MCF 10A (cell line): ENCODE results near the gene SH3BP5. TPM values are rescaled to one million over a fixed set of nuclear protein-coding genes. Genes with fewer than 3 reads are reported as not detected.

Experiments used
- BruUV-seq: library from RNA; stranded (reverse); fragments of 400-500 nt; replicated peaks from 2 replicates; lab custom pipeline; 2021; lab: Mats Ljungman, UMichigan
- CTCF ChIA-PET: fragments of 300-600 bp; sonication (Branson Sonifier 250); formaldehyde crosslinking; extraction: SDS; loops from one replicate; lab custom pipeline; 2021; ENCODE audit warnings: antibody characterized with exemption, inconsistent platforms; lab: Yijun Ruan, JAX
- POLR2A ChIA-PET: fragments of 300-600, 350-650 bp; sonication (Branson Sonifier 250); formaldehyde crosslinking; extraction: SDS; loops from one replicate; lab custom pipeline; 2020; ENCODE audit warnings: antibody characterized with exemption, inconsistent platforms; lab: Yijun Ruan, JAX
- DNase-seq: peaks from one replicate; pipeline ENCODE4 v3.0.0-alpha.2; 2018; ENCODE audit not compliant: unreplicated experiment
- H3K27ac Mint-ChIP-seq: one replicate; pipeline ENCODE4 v1.8.0; 2022; ENCODE audit warnings: mild to moderate bottlenecking, low read depth, mixed read lengths; ENCODE audit not compliant: unreplicated experiment
- H3K27me3 Mint-ChIP-seq: one replicate; pipeline ENCODE4 v1.8.0; 2022; ENCODE audit warnings: mixed read lengths; ENCODE audit not compliant: insufficient read depth, unreplicated experiment
- H3K36me3 Mint-ChIP-seq: one replicate; pipeline ENCODE4 v1.8.0; 2022; ENCODE audit warnings: mild to moderate bottlenecking, moderate library complexity, mixed read lengths; ENCODE audit not compliant: insufficient read depth, unreplicated experiment
- H3K4me1 Mint-ChIP-seq: one replicate; pipeline ENCODE4 v1.8.0; 2022; ENCODE audit warnings: mixed read lengths; ENCODE audit not compliant: insufficient read depth, unreplicated experiment
- H3K4me3 Mint-ChIP-seq: one replicate; pipeline ENCODE4 v1.8.0; 2022; ENCODE audit warnings: mild to moderate bottlenecking, moderate library complexity, mixed read lengths; ENCODE audit not compliant: unreplicated experiment
- H3K9me3 Mint-ChIP-seq: one replicate; pipeline ENCODE4 v1.8.0; 2022; ENCODE audit warnings: mixed read lengths; ENCODE audit not compliant: unreplicated experiment
- CTCF ChIP-seq: fragments of 200-600 bp; IDR thresholded peaks from one replicate; pipeline ENCODE4 v1.8.0; 2022; ENCODE audit warnings: antibody characterized with exemption, mild to moderate bottlenecking; ENCODE audit not compliant: unreplicated experiment
- intact Hi-C: fragments of 100-400 bp; cut with micrococcal nuclease; formaldehyde crosslinking; loops from 2 replicates; pipeline ENCODE4 v1.14.1; 2022
- total RNA-seq: library from RNA; stranded (reverse); gene quantifications from 2 replicates; pipeline ENCODE4 v1.2.3, GENCODE V29; 2022

SH3BP5 gene
- total RNA-seq, 1 experiment from 2014 or later: 8.8 TPM

GRCh38 chr3:15331606-15332404 lies 581 bp downstream of the SH3BP5 start:
- BruUV-seq: no TSS peak
- H3K4me3 Mint-ChIP-seq: peak overlapping the region; percentile 89
- peak; percentile 29 for DNase-seq
- intact Hi-C loops: loop anchor here (1.0 kb wide), 2 partner anchors 46 to 64 kb away; no protein-coding TSS in a partner anchor
- CTCF ChIA-PET: interaction anchor here (0.5 to 7.6 kb wide), 25 partner anchors 11 to 652 kb away, joined by 3 to 104 read pairs (median 3); no protein-coding TSS in a partner anchor
- peak overlapping the region; percentile 75 for H3K27ac Mint-ChIP-seq
- H3K4me1 Mint-ChIP-seq: no peaks in the 10 kb centered on the region
- POLR2A ChIA-PET: interaction anchor here (0.6 to 6.0 kb wide), 14 partner anchors 11 to 1153 kb away, joined by 3 to 74 read pairs (median 4); partner anchors contain the start of genes LSM3 and XPC
- peaks cover 5% of the 10 kb centered on the region for H3K36me3 Mint-ChIP-seq
- no peak for TF ChIP-seq CTCF
- no peaks in the 10 kb centered on the region for H3K27me3 Mint-ChIP-seq
- H3K9me3 Mint-ChIP-seq: no peaks in the 10 kb centered on the region

GRCh38 chr3:15331072-15331605 lies 1.2 kb downstream of the SH3BP5 start:
- H3K27ac Mint-ChIP-seq: peak overlapping the region; percentile 75
- peak overlapping the region; percentile 89 for H3K4me3 Mint-ChIP-seq
- H3K36me3 Mint-ChIP-seq: no peaks in the 10 kb centered on the region
- no peaks in the 10 kb centered on the region for H3K9me3 Mint-ChIP-seq
- BruUV-seq: no TSS peak
- no peaks in the 10 kb centered on the region for H3K4me1 Mint-ChIP-seq
- no peaks in the 10 kb centered on the region for H3K27me3 Mint-ChIP-seq
- CTCF ChIA-PET: interaction anchor here (0.5 to 7.6 kb wide), 9 partner anchors 10 to 503 kb away, joined by 3 to 104 read pairs (median 3); no protein-coding TSS in a partner anchor
- POLR2A ChIA-PET: interaction anchor here (0.6 to 6.0 kb wide), 8 partner anchors 11 to 121 kb away, joined by 3 to 74 read pairs (median 6); no protein-coding TSS in a partner anchor
- intact Hi-C loops: no loop called here
- DNase-seq: no peak
- no peak for TF ChIP-seq CTCF

- POLR2A ChIA-PET: interaction anchor here (0.6 to 6.0 kb wide), 9 partner anchors 10 to 503 kb away, joined by 3 to 74 read pairs (median 3); no protein-coding TSS in a partner anchor
- DNase-seq: peak; percentile 15
Measured at GRCh38 chr3:15330031-15330596, 2.3 kb downstream of the SH3BP5 start.

More at GRCh38 chr3:15330031-15330596, 2.3 kb downstream of the SH3BP5 start:
- no peak overlapping the region for H3K4me3 Mint-ChIP-seq
- no peaks in the 10 kb centered on the region for H3K36me3 Mint-ChIP-seq
- no peaks in the 10 kb centered on the region for H3K27me3 Mint-ChIP-seq
- no TSS peak for BruUV-seq
- no peak for TF ChIP-seq CTCF
- H3K4me1 Mint-ChIP-seq: peaks cover 6% of the 10 kb centered on the region
- H3K9me3 Mint-ChIP-seq: no peaks in the 10 kb centered on the region
- intact Hi-C loops: no loop called here
- H3K27ac Mint-ChIP-seq: no peak overlapping the region
- CTCF ChIA-PET: interaction anchor here (0.6 to 7.6 kb wide), 6 partner anchors 9 to 1185 kb away, joined by 3 to 104 read pairs (median 4); no protein-coding TSS in a partner anchor
